HEK293T (cell line): ENCODE measurements around the gene SULT1A1.

Experiments used
- BHLHE40 ChIP-seq: fragments of 450-650 bp; IDR thresholded peaks from 2 replicates; pipeline ENCODE4 v1.6.1; 2016; ENCODE audit warnings: mild to moderate bottlenecking, moderate library complexity, borderline replicate concordance
- FOXK2 ChIP-seq: fragments of 450-650 bp; IDR thresholded peaks from 2 replicates; pipeline ENCODE4 v1.6.1; 2016; ENCODE audit warnings: mild to moderate bottlenecking
- FOXM1 ChIP-seq: fragments of 450-650 bp; IDR thresholded peaks from 2 replicates; pipeline ENCODE4 v1.6.1; 2017; ENCODE audit warnings: mild to moderate bottlenecking, borderline replicate concordance
- NFRKB ChIP-seq: fragments of 450-650 bp; IDR thresholded peaks from 2 replicates; pipeline ENCODE4 v1.6.1; 2016; ENCODE audit warnings: mild to moderate bottlenecking, moderate library complexity
- SP1 ChIP-seq: fragments of 450-650 bp; IDR thresholded peaks from 2 replicates; pipeline ENCODE4 v1.6.1; 2017

- no peak for TF ChIP-seq BHLHE40
- TF ChIP-seq SP1 = no peak
- no peak for TF ChIP-seq NFRKB
- TF ChIP-seq FOXK2 = no peak
- TF ChIP-seq FOXM1 = no peak
Observed at GRCh38 chr16:28596840-28597691, 12.8 kb downstream of the SULT1A1 start, which contains the start of gene SULT1A2.
